Skin epidermis (tissue), 12 donors: ENCODE results near the gene TRAM2.

ENCODE experiments used
- H3K27ac ChIP-seq, 21 experiments: fragments of 200-600 bp; sonication (generic) in 11 of 21; one replicate each; pipeline ENCODE4 v1.5.0; 2020; ENCODE audit warnings: mild to moderate bottlenecking in 3 of 21, inconsistent platforms in 2 of 21, moderate library complexity in 2 of 21
- H3K4me3 ChIP-seq, 7 experiments: fragments of 200-600 bp; sonication (generic) in 2 of 7; one replicate each; pipeline ENCODE4 v1.5.0; 2020; ENCODE audit warnings: inconsistent platforms in 2 of 7, mild to moderate bottlenecking in 2 of 7, moderate library complexity in 1 of 7

Gene TRAM2

GRCh38 chr6:52550870-52551269 is 26.0 kb downstream of the TRAM2 start:
- Histone ChIP-seq H3K4me3 (no peak overlapping the region), H3K27ac (peak overlapping the region in 1 of 21 experiments; percentile 41)

GRCh38 chr6:52550014-52550575 is 26.8 kb downstream of the TRAM2 start:
- H3K27ac ChIP-seq, result no peak overlapping the region
- H3K4me3 ChIP-seq, result no peak overlapping the region

GRCh38 chr6:52549428-52549827 is 27.4 kb downstream of the TRAM2 start:
- Histone ChIP-seq H3K4me3 (no peak overlapping the region), H3K27ac (no peak overlapping the region)

GRCh38 chr6:52548999-52549398 is 27.9 kb downstream of the TRAM2 start:
- no peak overlapping the region for H3K27ac ChIP-seq
- no peak overlapping the region for H3K4me3 ChIP-seq

GRCh38 chr6:52548353-52548713 is 28.5 kb downstream of the TRAM2 start:
- Histone ChIP-seq H3K4me3 (no peak overlapping the region), H3K27ac (no peak overlapping the region)

GRCh38 chr6:52547647-52548352 is 29.1 kb downstream of the TRAM2 start:
- Histone ChIP-seq H3K4me3 (no peak overlapping the region), H3K27ac (no peak overlapping the region)

- H3K4me3 ChIP-seq, result no peak overlapping the region
- no peak overlapping the region for H3K27ac ChIP-seq
Observed at GRCh38 chr6:52546678-52547077, 30.2 kb downstream of the TRAM2 start.

GRCh38 chr6:52546192-52546591 is 30.7 kb downstream of the TRAM2 start:
- H3K27ac ChIP-seq, result no peak overlapping the region
- no peak overlapping the region for H3K4me3 ChIP-seq

GRCh38 chr6:52545406-52546119 is 31.3 kb downstream of the TRAM2 start:
- Histone ChIP-seq H3K27ac (peak overlapping the region in 2 of 21 experiments; percentile 1 to 15), H3K4me3 (no peak overlapping the region)

- Histone ChIP-seq H3K27ac (peak overlapping the region in 4 of 21 experiments; percentile 1 to 30 (median 13)), H3K4me3 (no peak overlapping the region)
Observed at GRCh38 chr6:52544602-52545405, 32.1 kb downstream of the TRAM2 start.

- Histone ChIP-seq H3K27ac (peak overlapping the region in 6 of 21 experiments; percentile 10 to 50 (median 22)), H3K4me3 (no peak overlapping the region)
Observed at GRCh38 chr6:52543729-52544601, 32.9 kb downstream of the TRAM2 start.

- no peak overlapping the region for H3K4me3 ChIP-seq
- H3K27ac ChIP-seq, result peak overlapping the region in 1 of 21 experiments; percentile 10
Observed at GRCh38 chr6:52543262-52543661, 33.6 kb downstream of the TRAM2 start.

- H3K4me3 ChIP-seq, result no peak overlapping the region
- H3K27ac ChIP-seq, result peak overlapping the region in 3 of 21 experiments; percentile 5 to 51 (median 29)
Observed at GRCh38 chr6:52541135-52541534, 35.7 kb downstream of the TRAM2 start.

- Histone ChIP-seq H3K4me3 (no peak overlapping the region), H3K27ac (peak overlapping the region in 3 of 21 experiments; percentile 8 to 51 (median 40))
Observed at GRCh38 chr6:52540286-52540902, 36.5 kb downstream of the TRAM2 start.

GRCh38 chr6:52539607-52540006 is 37.3 kb downstream of the TRAM2 start:
- Histone ChIP-seq H3K4me3 (no peak overlapping the region), H3K27ac (peak overlapping the region in 3 of 21 experiments; percentile 8 to 51 (median 40))

- Histone ChIP-seq H3K4me3 (no peak overlapping the region), H3K27ac (peak overlapping the region in 5 of 21 experiments; percentile 29 to 64 (median 38))
Observed at GRCh38 chr6:52538901-52539354, 37.9 kb downstream of the TRAM2 start.

GRCh38 chr6:52538252-52538900 is 38.5 kb downstream of the TRAM2 start:
- Histone ChIP-seq H3K27ac (peak overlapping the region in 7 of 21 experiments; percentile 15 to 64 (median 38)), H3K4me3 (no peak overlapping the region)
